D721Med (cell line): Measurements from ENCODE around the gene ABCA1.
"Not testable (repeated sequence)": the region's sequence is repeated elsewhere in the genome, so short reads cannot be mapped to it uniquely, and the experiment has no call there.

Experiments used
- DNase-seq: peaks from one replicate; pipeline ENCODE4 v3.0.0; 2011; ENCODE audit warnings: low spot score; ENCODE audit not compliant: insufficient read length
- FAIRE-seq: peaks from 2 replicates; lab custom pipeline; 2011; peaks lifted over from hg19 to GRCh38; lab: Jason Lieb, UNC
- CTCF ChIP-seq: IDR thresholded peaks from 2 replicates; pipeline ENCODE4 v1.5.1; 2012; ENCODE audit warnings: mild to moderate bottlenecking, control low read depth; ENCODE audit not compliant: insufficient read depth; ENCODE audit errors: missing control alignments

ABCA1 gene

GRCh38 chr9:104858846-104859245, 69.1 kb downstream of the ABCA1 start:
- TF ChIP-seq CTCF: no peak
- no peak for FAIRE-seq
- no peak for DNase-seq

GRCh38 chr9:104858271-104858670, 69.7 kb downstream of the ABCA1 start:
- no peak for TF ChIP-seq CTCF
- FAIRE-seq: no peak
- no peak for DNase-seq

GRCh38 chr9:104856413-104856941, 71.5 kb downstream of the ABCA1 start:
- DNase-seq: peak; percentile 43
- no peak for FAIRE-seq
- TF ChIP-seq CTCF: no peak

- no peak for DNase-seq
- no peak for TF ChIP-seq CTCF
- no peak for FAIRE-seq
Observed at GRCh38 chr9:104855807-104856206, 72.1 kb downstream of the ABCA1 start.

- DNase-seq, FAIRE-seq: not testable (repeated sequence)
Observed at GRCh38 chr9:104855258-104855657, 72.7 kb downstream of the ABCA1 start.

GRCh38 chr9:104854613-104855012, 73.3 kb downstream of the ABCA1 start:
- no peak for TF ChIP-seq CTCF
- FAIRE-seq (no peak), DNase-seq (no peak)

- no peak for FAIRE-seq
- no peak for DNase-seq
- no peak for TF ChIP-seq CTCF
Observed at GRCh38 chr9:104853683-104854082, 74.3 kb downstream of the ABCA1 start.

- TF ChIP-seq CTCF: no peak
- no peak for DNase-seq
- FAIRE-seq: no peak
Observed at GRCh38 chr9:104853159-104853558, 74.8 kb downstream of the ABCA1 start.
